A673 (cell line): ENCODE results near the gene MDH1. TPM values are rescaled to one million over a fixed set of nuclear protein-coding genes. Genes with fewer than 3 reads are reported as not detected.

ENCODE experiments used
- BruUV-seq: library from RNA; stranded (reverse); fragments of 400-500 nt; replicated peaks from 2 replicates; lab custom pipeline; 2021; lab: Mats Ljungman, UMichigan
- CTCF ChIA-PET: fragments of 300-600 bp; sonication (Branson Sonifier 250); formaldehyde crosslinking; loops from one replicate; lab custom pipeline; 2022; ENCODE audit warnings: antibody characterized with exemption; lab: Charles Lee
- POLR2A ChIA-PET: fragments of 300-600 bp; sonication (Branson Sonifier 250); formaldehyde crosslinking; loops from one replicate; lab custom pipeline; 2022; ENCODE audit warnings: antibody characterized with exemption; ENCODE audit not compliant: low non-redundant PET; lab: Charles Lee
- DNase-seq: peaks from one replicate; pipeline ENCODE4 v3.0.0-alpha.2; 2015; ENCODE audit warnings: low spot score
- H3K27ac ChIP-seq: fragments of 200-600 bp; sonication (generic); 2 replicates; pipeline ENCODE4 v1.5.1; 2016; ENCODE audit warnings: mixed run types, low read depth, mild to moderate bottlenecking, mixed read lengths, antibody characterized with exemption, low read length; ENCODE audit not compliant: poor library complexity, severe bottlenecking
- H3K27me3 ChIP-seq: fragments of 200-600 bp; sonication (generic); replicated peaks from 2 replicates; pipeline ENCODE4 v1.6.1; 2017; ENCODE audit warnings: mixed run types, low read depth, mild to moderate bottlenecking, mixed read lengths, antibody characterized with exemption, low read length; ENCODE audit not compliant: insufficient read depth, poor library complexity
- H3K36me3 ChIP-seq: fragments of 200-600 bp; sonication (generic); 2 replicates; pipeline ENCODE4 v1.6.1; 2016; ENCODE audit warnings: mixed run types, mild to moderate bottlenecking, mixed read lengths, antibody characterized with exemption, low read length; ENCODE audit not compliant: insufficient read depth, poor library complexity, severe bottlenecking
- H3K4me1 ChIP-seq: fragments of 200-600 bp; sonication (generic); 2 replicates; pipeline ENCODE4 v1.6.1; 2017; ENCODE audit warnings: mixed run types, mild to moderate bottlenecking, mixed read lengths, antibody characterized with exemption, low read length; ENCODE audit not compliant: insufficient read depth, poor library complexity, severe bottlenecking
- H3K4me3 ChIP-seq: fragments of 200-600 bp; sonication (generic); 2 replicates; pipeline ENCODE4 v1.5.1; 2016; ENCODE audit warnings: low read depth, mixed run types, mild to moderate bottlenecking, mixed read lengths, low read length; ENCODE audit not compliant: poor library complexity, severe bottlenecking
- H3K9me3 ChIP-seq: fragments of 200-600 bp; sonication (generic); 2 replicates; pipeline ENCODE4 v1.6.1; 2016; ENCODE audit warnings: mixed run types, low read depth, mild to moderate bottlenecking, mixed read lengths, antibody characterized with exemption, low read length; ENCODE audit not compliant: poor library complexity, severe bottlenecking
- CTCF ChIP-seq: fragments of 300-800, 200-600 bp; sonication (generic); conservative IDR thresholded peaks from 2 replicates; pipeline ENCODE4 v1.5.1; 2017; ENCODE audit warnings: low read depth, mild to moderate bottlenecking, antibody characterized with exemption, low read length, moderate library complexity, mixed read lengths
- EZH2 ChIP-seq: fragments of 200-600 bp; sonication (generic); IDR thresholded peaks from 2 replicates; pipeline ENCODE4 v1.6.1; 2017; ENCODE audit warnings: borderline replicate concordance, low read depth, mild to moderate bottlenecking, mixed read lengths, antibody characterized with exemption, low read length; ENCODE audit not compliant: poor library complexity, severe bottlenecking
- intact Hi-C: fragments of 100-400 bp; cut with micrococcal nuclease; formaldehyde crosslinking; loops from one replicate; pipeline ENCODE4 v1.10.0; 2022; ENCODE audit not compliant: unreplicated experiment
- total RNA-seq: library from RNA; stranded (reverse); gene quantifications from 2 replicates; pipeline ENCODE4 v1.2.3, GENCODE V29; 2021

Gene MDH1
- total RNA-seq, 1 experiment from 2014 or later: 185 TPM

- H3K4me3 ChIP-seq: no peak overlapping the region
- no peaks in the 10 kb centered on the region for H3K4me1 ChIP-seq
- H3K36me3 ChIP-seq: no peaks in the 10 kb centered on the region
- CTCF ChIA-PET: no interaction called here
- no peak overlapping the region for H3K27ac ChIP-seq
- no peaks in the 10 kb centered on the region for H3K9me3 ChIP-seq
- peaks cover 7% of the 10 kb centered on the region for H3K27me3 ChIP-seq
- TF ChIP-seq EZH2: no peak
- TF ChIP-seq CTCF: no peak
- DNase-seq: no peak
- intact Hi-C loops: no loop called here
- POLR2A ChIA-PET: no interaction called here
- BruUV-seq: no TSS peak
Observed at GRCh38 chr2:63650756-63651155, 62.0 kb downstream of the MDH1 start.

GRCh38 chr2:63651356-63651755 is 62.6 kb downstream of the MDH1 start:
- no TSS peak for BruUV-seq
- H3K36me3 ChIP-seq: no peaks in the 10 kb centered on the region
- TF ChIP-seq EZH2 (no peak), CTCF (no peak)
- no peaks in the 10 kb centered on the region for H3K4me1 ChIP-seq
- intact Hi-C loops: no loop called here
- DNase-seq: no peak
- ChIA-PET CTCF (no interaction called here), POLR2A (no interaction called here)
- H3K9me3 ChIP-seq: no peaks in the 10 kb centered on the region
- no peak overlapping the region for H3K27ac ChIP-seq
- H3K27me3 ChIP-seq: peaks cover 1% of the 10 kb centered on the region
- no peak overlapping the region for H3K4me3 ChIP-seq

- Histone ChIP-seq H3K4me3 (no peak overlapping the region), H3K27me3 (no peaks in the 10 kb centered on the region), H3K4me1 (no peaks in the 10 kb centered on the region), H3K27ac (no peak overlapping the region), H3K36me3 (no peaks in the 10 kb centered on the region), H3K9me3 (no peaks in the 10 kb centered on the region)
- intact Hi-C loops: no loop called here
- ChIA-PET POLR2A (no interaction called here), CTCF (no interaction called here)
- TF ChIP-seq CTCF (no peak), EZH2 (no peak)
- DNase-seq: no peak
- BruUV-seq: no TSS peak
Observed at GRCh38 chr2:63651861-63652651, 63.3 kb downstream of the MDH1 start.
